GM23338 (cell line): Measurements from ENCODE around the gene KAT2A. TPM values are rescaled to one million over a fixed set of nuclear protein-coding genes. Genes with fewer than 3 reads are reported as not detected.

Experiments
- ATAC-seq: fragments of 200-7000 bp; cut with Tn5 transposase; 3 replicates; pipeline ENCODE4 v1.9.1; 2020
- DNase-seq: peaks from one replicate; pipeline ENCODE4 v3.0.0-alpha.2; 2015; ENCODE audit warnings: low spot score
- H2AFZ ChIP-seq: fragments of 200-600 bp; sonication (generic); 2 replicates; pipeline ENCODE4 v1.8.0; 2016; ENCODE audit warnings: antibody characterized with exemption, mild to moderate bottlenecking, moderate library complexity
- H3F3A ChIP-seq: fragments of 200-600 bp; sonication (generic); replicated peaks from 2 replicates; pipeline ENCODE4 v1.8.0; 2017; ENCODE audit warnings: antibody characterized with exemption, mixed run types, low read depth
- H3K27ac ChIP-seq: fragments of 200-600 bp; sonication (generic); 2 replicates; pipeline ENCODE4 v1.6.1; 2016; ENCODE audit warnings: low read depth
- H3K27me3 ChIP-seq: fragments of 200-600 bp; sonication (generic); 2 replicates; pipeline ENCODE4 v1.8.0; 2016; ENCODE audit warnings: mild to moderate bottlenecking, mixed run types, moderate library complexity; ENCODE audit not compliant: insufficient read depth
- H3K36me3 ChIP-seq: fragments of 200-600 bp; sonication (generic); 2 replicates; pipeline ENCODE4 v1.8.0; 2016; ENCODE audit warnings: mild to moderate bottlenecking; ENCODE audit not compliant: insufficient read depth
- H3K4me1 ChIP-seq: fragments of 200-600 bp; sonication (generic); 2 replicates; pipeline ENCODE4 v1.8.0; 2016; ENCODE audit warnings: mild to moderate bottlenecking, moderate library complexity; ENCODE audit not compliant: insufficient read depth
- H3K4me2 ChIP-seq: fragments of 200-600 bp; sonication (generic); 2 replicates; pipeline ENCODE4 v1.7.1; 2017; ENCODE audit warnings: mixed run types
- H3K4me3 ChIP-seq: fragments of 200-600 bp; sonication (generic); 2 replicates; pipeline ENCODE4 v1.6.1; 2016; ENCODE audit warnings: mixed run types
- H3K79me2 ChIP-seq: fragments of 200-600 bp; sonication (generic); replicated peaks from 2 replicates; pipeline ENCODE4 v1.8.0; 2017; ENCODE audit warnings: mild to moderate bottlenecking; ENCODE audit not compliant: insufficient read depth
- H3K9me2 ChIP-seq: fragments of 200-600 bp; sonication (generic); 2 replicates; pipeline ENCODE4 v1.8.0; 2017; ENCODE audit not compliant: insufficient read depth
- H4K20me1 ChIP-seq: fragments of 200-600 bp; sonication (generic); replicated peaks from 2 replicates; pipeline ENCODE4 v1.8.0; 2017; ENCODE audit warnings: mild to moderate bottlenecking; ENCODE audit not compliant: insufficient read depth
- H3K27ac Mint-ChIP-seq: 2 replicates; pipeline ENCODE4 v1.8.0; 2020; ENCODE audit warnings: inconsistent platforms, mild to moderate bottlenecking, moderate library complexity, mixed read lengths
- H3K27me3 Mint-ChIP-seq: 3 replicates; pipeline ENCODE4 v1.8.0; 2022; ENCODE audit warnings: low read depth, mild to moderate bottlenecking, moderate library complexity, mixed read lengths, inconsistent platforms; ENCODE audit not compliant: insufficient read depth, poor library complexity
- H3K36me3 Mint-ChIP-seq: 3 replicates; pipeline ENCODE4 v1.8.0; 2021; ENCODE audit warnings: low read depth, mild to moderate bottlenecking, inconsistent platforms, moderate library complexity, mixed read lengths
- H3K4me1 Mint-ChIP-seq: 3 replicates; pipeline ENCODE4 v1.8.0; 2020; ENCODE audit warnings: mild to moderate bottlenecking, inconsistent platforms, mixed read lengths
- H3K4me3 Mint-ChIP-seq: 3 replicates; pipeline ENCODE4 v1.8.0; 2021; ENCODE audit warnings: moderate library complexity, mild to moderate bottlenecking, inconsistent platforms, mixed read lengths
- H3K9me3 Mint-ChIP-seq: 3 replicates; pipeline ENCODE4 v1.8.0; 2020; ENCODE audit warnings: moderate library complexity, mild to moderate bottlenecking, inconsistent platforms, mixed read lengths
- CREB1 ChIP-seq: fragments of 250-450 bp; sonication (Bioruptor Pico); IDR thresholded peaks from 2 replicates; pipeline ENCODE4 v1.5.0; 2020; ENCODE audit warnings: low read depth, mild to moderate bottlenecking, moderate library complexity
- ETS1 ChIP-seq: IDR thresholded peaks from 2 replicates; pipeline ENCODE4 v1.6.1; 2016; ENCODE audit warnings: antibody characterized with exemption
- EZH2phosphoT487 ChIP-seq: fragments of 200-600 bp; sonication (generic); IDR thresholded peaks from one replicate; pipeline ENCODE4 v1.8.1; 2018; ENCODE audit warnings: antibody characterized with exemption; ENCODE audit not compliant: unreplicated experiment
- JUNB ChIP-seq: IDR thresholded peaks from one replicate; pipeline ENCODE4 v1.6.1; 2016; ENCODE audit warnings: antibody characterized with exemption; ENCODE audit not compliant: unreplicated experiment
- NANOG ChIP-seq: IDR thresholded peaks from 2 replicates; pipeline ENCODE4 v1.6.1; 2016; ENCODE audit warnings: antibody characterized with exemption, borderline replicate concordance
- POLR2AphosphoS5 ChIP-seq: IDR thresholded peaks from 2 replicates; pipeline ENCODE4 v1.6.1; 2016; ENCODE audit warnings: antibody characterized with exemption, low read depth
- REST ChIP-seq: IDR thresholded peaks from one replicate; pipeline ENCODE4 v1.6.1; 2018; ENCODE audit warnings: antibody characterized with exemption; ENCODE audit not compliant: unreplicated experiment
- ZNF114 ChIP-seq: fragments of 250-450 bp; sonication (Bioruptor Pico); IDR thresholded peaks from 2 replicates; pipeline ENCODE4 v1.5.0; 2020; ENCODE audit warnings: mild to moderate bottlenecking, moderate library complexity
- ZNF462 ChIP-seq: fragments of 250-450 bp; sonication (Bioruptor Pico); IDR thresholded peaks from 2 replicates; pipeline ENCODE4 v1.5.0; 2020; ENCODE audit warnings: mild to moderate bottlenecking, moderate library complexity
- polyA plus RNA-seq: library from polyadenylated mRNA; unstranded; fragments of >200 nt; fragmentation: Nextera tagmentation; extraction: Ambion mirVana; gene quantifications from 2 replicates; pipeline ENCODE4 v1.2.1, GENCODE V29; 2016
- total RNA-seq: library from RNA; depleted of rRNA; stranded (reverse); fragments of >200 nt; shearing (Covaris generic); gene quantifications from 2 replicates; pipeline ENCODE4 v1.2.3, GENCODE V29; 2014

KAT2A gene
- total and polyA plus RNA-seq, 2 experiments from 2014 or later, result 13.9 to 25.2 TPM

- Histone ChIP-seq H3K27ac (peak overlapping the region; percentile 69; the same call in 1 of the 2 replicates), H3K9me2 (no peaks in the 10 kb centered on the region), H3F3A (0 out of 2 replicates have a peak, but pooled peaks cover 7% of the 10 kb centered on the region), H3K4me2 (peak overlapping the region; percentile 85), H2AFZ (peak overlapping the region; percentile 91), H3K36me3 (no peaks in the 10 kb centered on the region; the same call in 1 of the 2 replicates), H3K27me3 (no peaks in the 10 kb centered on the region), H4K20me1 (no peaks in the 10 kb centered on the region), H3K4me1 (peaks cover 14% of the 10 kb centered on the region), H3K79me2 (no peaks in the 10 kb centered on the region), H3K4me3 (peak overlapping the region; percentile 66)
- peaks cover 29% of the 10 kb centered on the region for H3K4me1 Mint-ChIP-seq
- TF ChIP-seq REST (no peak), CREB1 (peak; percentile 70), POLR2AphosphoS5 (peak; percentile 81)
- H3K27me3 Mint-ChIP-seq, result peaks cover 28% of the 10 kb centered on the region
- ATAC-seq (peak; percentile 93), DNase-seq (peak; percentile 97)
- H3K9me3 Mint-ChIP-seq, result no peaks in the 10 kb centered on the region; the same call in 2 of the 3 replicates
- H3K36me3 Mint-ChIP-seq, result no peaks in the 10 kb centered on the region; the same call in 2 of the 3 replicates
- H3K4me3 Mint-ChIP-seq, result peak overlapping the region; percentile 78
- H3K27ac Mint-ChIP-seq, result peak overlapping the region; percentile 86
Observed at GRCh38 chr17:42107597-42108576, 13.3 kb downstream of the KAT2A start.

GRCh38 chr17:42107124-42107523, 14.0 kb downstream of the KAT2A start:
- Mint-ChIP-seq H3K36me3 (no peaks in the 10 kb centered on the region; the same call in 2 of the 3 replicates), H3K9me3 (no peaks in the 10 kb centered on the region; the same call in 2 of the 3 replicates), H3K4me3 (peak overlapping the region; percentile 78), H3K27me3 (peaks cover 27% of the 10 kb centered on the region), H3K27ac (no peak overlapping the region), H3K4me1 (peaks cover 24% of the 10 kb centered on the region)
- peak overlapping the region; percentile 81 for H2AFZ ChIP-seq
- DNase-seq (no peak), ATAC-seq (no peak)
- H3K4me1 ChIP-seq, result peaks cover 14% of the 10 kb centered on the region
- peak overlapping the region; percentile 66 for H3K4me3 ChIP-seq
- no peaks in the 10 kb centered on the region for H3K36me3 ChIP-seq
- H3K9me2 ChIP-seq, result no peaks in the 10 kb centered on the region
- H4K20me1 ChIP-seq, result no peaks in the 10 kb centered on the region
- 0 out of 2 replicates have a peak, but pooled peaks cover 6% of the 10 kb centered on the region for H3F3A ChIP-seq
- no peaks in the 10 kb centered on the region for H3K79me2 ChIP-seq
- H3K27ac ChIP-seq, result no peak overlapping the region
- peak overlapping the region; percentile 78 for H3K4me2 ChIP-seq
- no peaks in the 10 kb centered on the region for H3K27me3 ChIP-seq
- no peak for TF ChIP-seq EZH2phosphoT487
- TF ChIP-seq ETS1, result no peak
- no peak for TF ChIP-seq NANOG
- TF ChIP-seq POLR2AphosphoS5, result no peak
- TF ChIP-seq JUNB, result no peak
- TF ChIP-seq ZNF114 (CRISPR knock-in tag), result no peak
- no peak for TF ChIP-seq ZNF462 (CRISPR knock-in tag)
